H1 (cell line): ENCODE data around the gene PPP1R3E. TPM values are rescaled to one million over a fixed set of nuclear protein-coding genes. Genes with fewer than 3 reads are reported as not detected.

Experiments
- CTCF ChIA-PET: fragments of 300-600 bp; sonication (Branson Sonifier 250); formaldehyde crosslinking; loops from one replicate; lab custom pipeline; 2021; ENCODE audit not compliant: partially characterized antibody; lab: Charles Lee
- POLR2A ChIA-PET: fragments of 300-600 bp; sonication (Branson Sonifier 250); formaldehyde crosslinking; loops from one replicate; lab custom pipeline; 2021; ENCODE audit warnings: inconsistent platforms; ENCODE audit not compliant: partially characterized antibody; lab: Charles Lee
- DNase-seq, 2 experiments: peaks; one replicate each; pipeline versions ENCODE4 v3.0.0 to v3.0.0-alpha.2; 2010 to 2022; ENCODE audit warnings: low spot score in 2 of 2, low read depth in 1 of 2, mixed read lengths in 1 of 2
- FAIRE-seq: peaks from 2 replicates; lab custom pipeline; 2011; peaks lifted over from hg19 to GRCh38; lab: Jason Lieb, UNC
- H2AFZ ChIP-seq: 2 replicates; pipeline ENCODE4 v1.8.1; 2012; ENCODE audit warnings: low read length, inconsistent platforms
- H2AK5ac ChIP-seq: 2 replicates; pipeline ENCODE4 v1.6.1; 2013; ENCODE audit warnings: low read depth, low read length
- H2BK120ac ChIP-seq: replicated peaks from 2 replicates; pipeline ENCODE3; 2013; ENCODE audit warnings: low read depth, low read length, inconsistent platforms
- H2BK12ac ChIP-seq: 2 replicates; pipeline ENCODE4 v1.6.1; 2013; ENCODE audit warnings: low read depth, low read length
- H2BK15ac ChIP-seq: 2 replicates; pipeline ENCODE4 v1.6.1; 2013; ENCODE audit warnings: low read length
- H2BK20ac ChIP-seq: 2 replicates; pipeline ENCODE4 v1.6.1; 2013; ENCODE audit warnings: low read length
- H2BK5ac ChIP-seq: 2 replicates; pipeline ENCODE4 v1.6.1; 2013; ENCODE audit warnings: low read depth, low read length
- H3K14ac ChIP-seq: 2 replicates; pipeline ENCODE4 v1.6.1; 2013; ENCODE audit warnings: inconsistent platforms; ENCODE audit not compliant: insufficient read length
- H3K18ac ChIP-seq: 2 replicates; pipeline ENCODE4 v1.6.1; 2013; ENCODE audit warnings: low read length; ENCODE audit errors: extremely low read depth
- H3K23ac ChIP-seq: 2 replicates; pipeline ENCODE4 v1.6.1; 2013; ENCODE audit warnings: inconsistent platforms; ENCODE audit not compliant: insufficient read length
- H3K23me2 ChIP-seq: 2 replicates; pipeline ENCODE4 v1.6.1; 2013; ENCODE audit warnings: low read depth, low read length
- H3K27ac ChIP-seq: 2 replicates; pipeline ENCODE4 v1.6.1; 2011; ENCODE audit warnings: low read depth, low read length, inconsistent platforms
- H3K27me3 ChIP-seq, 4 experiments: replicated peaks in 1 of 4; 1 replicate in 1 of 4; 2 replicates in 3 of 4; pipeline versions ENCODE4 v1.6.1 to v1.8.1; 2011 to 2013; ENCODE audit warnings: low read length in 3 of 4, mild to moderate bottlenecking in 3 of 4, inconsistent platforms in 2 of 4, mixed read lengths in 2 of 4, moderate library complexity in 1 of 4; ENCODE audit not compliant: control insufficient read depth in 3 of 4, insufficient read depth in 3 of 4; ENCODE audit errors: extremely low read depth in 1 of 4
- H3K36me3 ChIP-seq, 4 experiments: 2 replicates each; pipeline versions ENCODE4 v1.6.1 to v1.8.1; 2011 to 2013; ENCODE audit warnings: mild to moderate bottlenecking in 4 of 4, low read length in 3 of 4, moderate library complexity in 2 of 4, control low read depth in 1 of 4, inconsistent platforms in 1 of 4; ENCODE audit not compliant: insufficient read depth in 4 of 4, control insufficient read depth in 2 of 4
- H3K4ac ChIP-seq: replicated peaks from 2 replicates; pipeline ENCODE3; 2013; ENCODE audit warnings: low read length, low read depth, mixed read lengths, inconsistent platforms; ENCODE audit not compliant: insufficient read length
- H3K4me1 ChIP-seq, 4 experiments: replicated peaks in 1 of 4; 1 replicate in 1 of 4; 2 replicates in 3 of 4; pipeline versions ENCODE4 v1.6.1 to v1.8.1; 2011 to 2013; ENCODE audit warnings: low read length in 3 of 4, inconsistent platforms in 2 of 4, mixed read lengths in 1 of 4; ENCODE audit not compliant: insufficient read depth in 4 of 4, control insufficient read depth in 3 of 4
- H3K4me2 ChIP-seq, 2 experiments: 2 replicates each; pipeline versions ENCODE4 v1.6.1 to v1.8.1; 2011 to 2013; ENCODE audit warnings: low read depth in 2 of 2, low read length in 2 of 2, control low read depth in 1 of 2, inconsistent platforms in 1 of 2, mild to moderate bottlenecking in 1 of 2; ENCODE audit not compliant: insufficient read depth in 1 of 2
- H3K4me3 ChIP-seq, 4 experiments: fragments of 200-600, 300-600 bp in 1 of 4; sonication (generic), shearing (Covaris generic), sonication (Bioruptor Twin) in 1 of 4; 2 replicates each; pipeline versions ENCODE4 v1.5.1 to v1.8.1; 2011 to 2016; ENCODE audit warnings: low read length in 4 of 4, low read depth in 3 of 4, control low read depth in 2 of 4, inconsistent platforms in 2 of 4, mild to moderate bottlenecking in 2 of 4, mixed read lengths in 1 of 4, moderate library complexity in 1 of 4; ENCODE audit not compliant: insufficient read depth in 2 of 4; ENCODE audit errors: extremely low read depth in 1 of 4
- H3K56ac ChIP-seq: replicated peaks from 2 replicates; pipeline ENCODE3; 2013; ENCODE audit warnings: low read depth, mild to moderate bottlenecking, mixed read lengths, low read length, inconsistent platforms; ENCODE audit not compliant: insufficient read length
- H3K79me1 ChIP-seq: 2 replicates; pipeline ENCODE4 v1.6.1; 2013; ENCODE audit warnings: low read depth, low read length, control low read depth
- H3K79me2 ChIP-seq, 2 experiments: 2 replicates each; pipeline versions ENCODE4 v1.6.1 to v1.8.1; 2012 to 2013; ENCODE audit warnings: low read length in 2 of 2, mild to moderate bottlenecking in 2 of 2, inconsistent platforms in 1 of 2; ENCODE audit not compliant: insufficient read depth in 2 of 2, control insufficient read depth in 1 of 2
- H3K9ac ChIP-seq, 4 experiments: replicated peaks in 1 of 4; 1 replicate in 1 of 4; 2 replicates in 3 of 4; pipeline versions ENCODE4 v1.6.1 to v1.8.1; 2011 to 2013; ENCODE audit warnings: low read depth in 3 of 4, low read length in 3 of 4, control low read depth in 2 of 4, mild to moderate bottlenecking in 2 of 4, moderate library complexity in 2 of 4, inconsistent platforms in 1 of 4; ENCODE audit errors: extremely low read depth in 1 of 4
- H3K9me3 ChIP-seq, 2 experiments: 2 replicates each; pipeline versions ENCODE4 v1.6.1 to v1.8.1; 2012 to 2013; ENCODE audit warnings: mild to moderate bottlenecking in 2 of 2, moderate library complexity in 2 of 2, control low read depth in 1 of 2, inconsistent platforms in 1 of 2, low read depth in 1 of 2, low read length in 1 of 2, mixed read lengths in 1 of 2; ENCODE audit not compliant: insufficient read depth in 2 of 2
- H4K20me1 ChIP-seq, 2 experiments: replicated peaks in 1 of 2; 2 replicates each; pipeline versions ENCODE3 to v1.8.1; 2011 to 2013; ENCODE audit warnings: inconsistent platforms in 2 of 2, low read length in 2 of 2, mild to moderate bottlenecking in 1 of 2; ENCODE audit not compliant: insufficient read depth in 2 of 2, control insufficient read depth in 1 of 2
- H4K5ac ChIP-seq: 2 replicates; pipeline ENCODE4 v1.6.1; 2013; ENCODE audit warnings: low read length, low read depth, mixed read lengths, inconsistent platforms; ENCODE audit not compliant: insufficient read length
- H4K8ac ChIP-seq: 2 replicates; pipeline ENCODE4 v1.8.0; 2013; ENCODE audit warnings: mild to moderate bottlenecking, moderate library complexity, low read length, inconsistent platforms; ENCODE audit not compliant: insufficient read depth; ENCODE audit errors: extremely low read depth
- H4K91ac ChIP-seq: replicated peaks from 2 replicates; pipeline ENCODE3; 2013; ENCODE audit warnings: low read length, mixed read lengths, inconsistent platforms; ENCODE audit not compliant: insufficient read length
- CTCF ChIP-seq, 3 experiments: IDR thresholded peaks; 1 replicate in 2 of 3; 2 replicates in 1 of 3; pipeline versions ENCODE4 v1.5.1 to v1.6.1; 2011; ENCODE audit warnings: low read length in 3 of 3, mild to moderate bottlenecking in 3 of 3, inconsistent platforms in 2 of 3, low read depth in 1 of 3, moderate library complexity in 1 of 3; ENCODE audit not compliant: insufficient read depth in 1 of 3; ENCODE audit errors: control extremely low read depth in 1 of 3
- EGR1 ChIP-seq: IDR thresholded peaks from 2 replicates; pipeline ENCODE4 v1.6.1; 2011; ENCODE audit warnings: low read depth, low read length, borderline replicate concordance
- HDAC2 ChIP-seq, 2 experiments: fragments of 300-600 bp in 1 of 2; sonication (generic) in 1 of 2; IDR thresholded peaks; 2 replicates each; pipeline ENCODE4 v1.6.1; 2011 to 2012; ENCODE audit warnings: low read depth in 2 of 2, low read length in 2 of 2, mild to moderate bottlenecking in 2 of 2, moderate library complexity in 2 of 2, borderline replicate concordance in 1 of 2, inconsistent platforms in 1 of 2
- NANOG ChIP-seq: IDR thresholded peaks from 2 replicates; pipeline ENCODE4 v1.6.1; 2011; ENCODE audit warnings: low read length, low read depth, mild to moderate bottlenecking, inconsistent platforms; ENCODE audit not compliant: insufficient read depth, poor library complexity, severe bottlenecking
- WGBS, 2 experiments: shearing (Covaris generic) in 1 of 2; methylation state at CpG; one replicate each; pipeline versions ENCODE4 v1.1.6 to v1.1.7; 2013 to 2015; ENCODE audit warnings: low lambda C conversion rate in 2 of 2, mixed read lengths in 2 of 2, inconsistent platforms in 1 of 2, low coverage in 1 of 2, missing lambda C conversion rate in 1 of 2; ENCODE audit not compliant: insufficient replicate concordance in 2 of 2, insufficient coverage in 1 of 2, insufficient read length in 1 of 2; ENCODE audit errors: extremely low coverage in 1 of 2, missing lambda C conversion rate in 1 of 2; 5-methylcytosine and 5-hydroxymethylcytosine counted together
- polyA plus RNA-seq, 7 experiments: library from polyadenylated mRNA; depleted of rRNA in 3 of 7; stranded (reverse) in 5 of 7; unstranded in 2 of 7; fragments of >200 nt in 5 of 7; fragments of 200-250 nt in 2 of 7; gene quantifications; 1 replicate in 5 of 7; 2 replicates in 1 of 7; 4 replicates in 1 of 7; pipeline versions ENCODE4 v1.2.1 to v1.2.3, GENCODE V29; 2011 to 2013; ENCODE audit warnings: missing spikeins in 2 of 7, mixed read lengths in 2 of 7
- total RNA-seq: library from RNA; stranded (reverse); fragmentation: NEBNext Ultra II Directional; extraction: Animal tissue kit (Norgen Biotek cat#: 25700); gene quantifications from 2 replicates; pipeline ENCODE4 v1.2.1, GENCODE V29; 2021

Gene PPP1R3E
- total and polyA plus RNA-seq, 2 of the 8 experiments (the other 6 are each of a cell fraction or from before 2014, with no cell fraction given): 4.4 to 4.7 TPM

GRCh38 chr14:23308721-23309445 lies 6.2 kb upstream of the PPP1R3E start:
- Histone ChIP-seq H4K8ac (no peak overlapping the region; the same call in 1 of the 2 replicates), H3K18ac (no peak overlapping the region), H3K9me3 (no peaks in the 10 kb centered on the region), H3K4me3 (no peak overlapping the region), H3K27ac (no peak overlapping the region), H4K91ac (no peak overlapping the region), H3K14ac (no peak overlapping the region), H2AK5ac (no peak overlapping the region), H3K4me2 (no peak overlapping the region), H3K23ac (no peak overlapping the region), H4K20me1 (peaks cover 0 to 5% of the 10 kb centered on the region in 2 experiments), H3K27me3 (peaks cover 0 to 6% (median under 1%) of the 10 kb centered on the region in 4 experiments; a peak in 3 of 7 replicates), H2BK5ac (no peak overlapping the region), H2BK12ac (no peak overlapping the region), H3K9ac (no peak overlapping the region), H2BK15ac (no peak overlapping the region), H2BK20ac (no peak overlapping the region), H2AFZ (no peak overlapping the region), H3K79me2 (peaks cover 0 to 2% of the 10 kb centered on the region in 2 experiments; a peak in 1 of 4 replicates), H3K23me2 (peaks cover 5% of the 10 kb centered on the region; the same call in 1 of the 2 replicates), H3K79me1 (peaks cover 2% of the 10 kb centered on the region; the same call in 1 of the 2 replicates), H3K56ac (no peak overlapping the region), H3K36me3 (peaks cover 0 to 5% (median 1%) of the 10 kb centered on the region in 4 experiments; a peak in 4 of 8 replicates), H2BK120ac (no peak overlapping the region), H3K4me1 (no peaks in the 10 kb centered on the region; a peak in 1 of 7 replicates), H3K4ac (no peak overlapping the region), H4K5ac (no peak overlapping the region)
- TF ChIP-seq CTCF (IDR thresholded peaks at IDR 0.05; ENCODE audit: control extremely low read depth in 1 of 3, insufficient read depth in 1 of 3, low read depth in 1 of 3, low read length in 3 of 3): no peak
- no peak for TF ChIP-seq EGR1
- TF ChIP-seq HDAC2 (IDR thresholded peaks at IDR 0.05; ENCODE audit: borderline replicate concordance in 1 of 2, low read depth in 2 of 2, low read length in 2 of 2): no peak
- TF ChIP-seq NANOG: no peak
- FAIRE-seq (no peak), DNase-seq (no peak)
- ChIA-PET POLR2A (interaction anchor here (1.0 to 4.8 kb wide), 4 partner anchors 9 to 71 kb away, joined by 3 to 48 read pairs (median 4); partner anchors contain the start of genes PABPN1 and RNF212B), CTCF (interaction anchor here (1.5 to 4.5 kb wide), 4 partner anchors 13 to 71 kb away, joined by 3 to 26 read pairs (median 14); partner anchors contain the start of genes CMTM5 and PABPN1)
- 92% methylated on average over 15 of the region's 17 CpGs; no CpG with 5 or more reads in 1 of the 2 experiments for WGBS, 2 experiments
